Fibroblast of mammary gland (primary cell): ENCODE data around the gene REXO1.

Experiments used
- DNase-seq: peaks from one replicate; pipeline ENCODE4 v3.0.0-alpha.2; 2010; ENCODE audit warnings: low read depth
- H3K4me3 ChIP-seq: 2 replicates; pipeline ENCODE4 v1.5.1; 2011; ENCODE audit warnings: low read depth, mild to moderate bottlenecking, low read length, moderate library complexity; ENCODE audit not compliant: control insufficient read depth
- TF ChIP-seq, protein P1 (sequence below): conservative IDR thresholded peaks from 2 replicates; pipeline ENCODE4 v1.5.1; 2011; ENCODE audit warnings: low read depth, low read length, inconsistent platforms; ENCODE audit not compliant: control insufficient read depth, insufficient read depth

Gene REXO1

DNA sequence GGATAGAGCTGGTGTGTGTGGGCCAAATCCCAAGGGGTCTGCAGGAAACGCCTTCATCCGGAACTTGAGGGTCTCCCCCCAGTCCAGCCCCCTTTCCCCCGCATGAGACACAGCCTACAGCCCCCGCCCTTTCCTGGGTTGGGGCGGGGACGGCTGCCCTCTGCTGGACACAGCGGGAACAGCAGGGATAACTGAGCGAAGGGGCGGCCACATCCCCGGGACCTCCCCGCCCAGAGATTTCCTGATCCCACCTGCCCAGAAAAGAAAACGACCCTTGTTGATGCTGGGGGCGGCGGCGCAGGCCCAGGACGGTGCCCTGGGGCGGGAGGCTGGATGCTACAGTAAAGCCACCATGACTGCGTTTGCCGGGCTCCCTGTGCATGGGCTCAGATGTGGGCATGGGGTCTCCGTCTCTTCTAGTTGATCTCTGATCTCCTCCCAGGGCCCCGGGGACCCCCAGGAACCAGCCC lies 80.8 kb downstream of the REXO1 start:
- TF ChIP-seq, protein P1, sequence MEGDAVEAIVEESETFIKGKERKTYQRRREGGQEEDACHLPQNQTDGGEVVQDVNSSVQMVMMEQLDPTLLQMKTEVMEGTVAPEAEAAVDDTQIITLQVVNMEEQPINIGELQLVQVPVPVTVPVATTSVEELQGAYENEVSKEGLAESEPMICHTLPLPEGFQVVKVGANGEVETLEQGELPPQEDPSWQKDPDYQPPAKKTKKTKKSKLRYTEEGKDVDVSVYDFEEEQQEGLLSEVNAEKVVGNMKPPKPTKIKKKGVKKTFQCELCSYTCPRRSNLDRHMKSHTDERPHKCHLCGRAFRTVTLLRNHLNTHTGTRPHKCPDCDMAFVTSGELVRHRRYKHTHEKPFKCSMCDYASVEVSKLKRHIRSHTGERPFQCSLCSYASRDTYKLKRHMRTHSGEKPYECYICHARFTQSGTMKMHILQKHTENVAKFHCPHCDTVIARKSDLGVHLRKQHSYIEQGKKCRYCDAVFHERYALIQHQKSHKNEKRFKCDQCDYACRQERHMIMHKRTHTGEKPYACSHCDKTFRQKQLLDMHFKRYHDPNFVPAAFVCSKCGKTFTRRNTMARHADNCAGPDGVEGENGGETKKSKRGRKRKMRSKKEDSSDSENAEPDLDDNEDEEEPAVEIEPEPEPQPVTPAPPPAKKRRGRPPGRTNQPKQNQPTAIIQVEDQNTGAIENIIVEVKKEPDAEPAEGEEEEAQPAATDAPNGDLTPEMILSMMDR = peak; percentile 74
- no peak overlapping the region for H3K4me3 ChIP-seq
- peak; percentile 12 for DNase-seq

DNA sequence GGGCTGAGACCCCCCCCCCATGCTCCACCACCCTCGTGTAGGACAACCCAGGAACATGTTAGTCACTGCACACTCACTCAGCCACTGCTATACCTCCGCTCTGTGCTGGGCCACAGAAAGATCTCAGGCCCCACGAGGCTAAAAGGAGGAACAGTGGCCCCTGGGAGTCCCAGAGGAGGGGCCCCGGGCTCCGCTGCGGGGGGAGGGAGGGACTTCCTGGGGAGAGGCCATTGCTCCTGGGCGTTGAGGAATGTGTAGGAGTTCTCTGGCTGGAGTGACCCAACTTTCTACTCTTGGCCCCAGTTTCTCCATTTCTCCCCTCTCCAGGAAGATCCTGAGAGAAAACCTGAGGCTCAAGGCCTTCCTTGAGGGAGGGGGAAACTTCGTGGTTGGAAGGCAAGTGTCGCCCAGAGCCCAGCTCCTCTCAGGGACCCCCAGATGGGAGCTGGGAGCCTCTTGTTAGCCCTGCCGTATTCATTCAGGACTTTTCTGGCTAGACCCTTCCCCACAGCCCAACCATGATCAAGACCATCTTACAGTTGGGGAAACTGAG lies 81.4 kb downstream of the REXO1 start:
- no peak overlapping the region for H3K4me3 ChIP-seq
- no peak for DNase-seq
- TF ChIP-seq, protein P1 = no peak

DNA sequence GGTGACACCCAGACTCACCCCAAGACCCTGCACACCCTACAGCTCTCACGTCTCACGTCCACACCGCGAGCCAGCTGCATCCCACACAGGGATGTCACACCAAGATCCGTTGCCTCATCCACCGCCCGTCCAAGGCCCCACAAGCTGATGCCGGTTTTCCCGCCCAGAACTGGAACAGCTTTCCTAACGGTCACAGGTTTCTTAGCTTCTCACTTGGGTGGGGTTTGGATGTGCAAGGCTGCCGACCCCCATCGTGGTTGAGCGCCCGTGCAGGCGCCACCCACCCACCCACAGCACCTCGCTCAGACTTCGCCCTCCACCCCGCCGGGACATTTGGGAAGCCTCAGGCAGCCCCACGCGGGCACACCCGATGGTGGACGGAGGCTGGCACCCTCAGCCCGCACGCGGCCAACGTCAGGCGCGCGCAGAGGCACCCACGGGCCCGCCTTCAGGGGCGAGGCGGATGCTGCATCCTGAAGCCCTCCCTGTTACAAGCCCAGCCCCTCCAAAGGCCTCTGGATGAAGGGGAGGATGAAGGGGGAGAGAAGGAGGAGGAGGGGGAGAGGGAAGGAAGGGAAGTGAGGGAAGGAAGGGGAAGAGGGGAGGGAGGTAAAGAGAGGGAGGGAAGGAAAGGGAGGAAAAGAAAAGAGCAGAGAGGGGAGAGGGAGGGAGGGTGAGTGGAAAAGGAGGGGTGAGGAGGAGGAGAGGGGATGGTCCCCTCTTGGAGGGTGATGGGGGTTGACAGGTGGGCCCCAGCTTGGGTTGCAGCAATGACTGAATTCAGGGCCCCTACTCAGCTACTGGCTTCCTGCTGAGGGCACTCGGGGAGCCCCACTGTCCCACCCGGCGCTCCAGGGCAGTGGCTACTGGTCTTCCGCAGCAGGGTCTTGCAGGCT lies 82.1 kb downstream of the REXO1 start:
- H3K4me3 ChIP-seq = no peak overlapping the region
- DNase-seq = no peak
- TF ChIP-seq, protein P1 = no peak
